Fibroblast of gingiva (primary cell): ENCODE measurements around the gene MAPK7.
"Not testable (repeated sequence)": the region's sequence is repeated elsewhere in the genome, so short reads cannot be mapped to it uniquely, and the experiment has no call there.

Source experiments
- DNase-seq: peaks from one replicate; pipeline ENCODE4 v3.0.0-alpha.2; 2011; ENCODE audit warnings: low read depth

MAPK7 gene

GRCh38 chr17:19343256-19343630, 35.1 kb upstream of the MAPK7 start:
- no peak for DNase-seq

- no peak for DNase-seq
Measured at GRCh38 chr17:19343671-19344151, 34.6 kb upstream of the MAPK7 start.

- DNase-seq = no peak
Measured at GRCh38 chr17:19344311-19345066, 33.8 kb upstream of the MAPK7 start.

GRCh38 chr17:19345067-19345460, 33.2 kb upstream of the MAPK7 start:
- no peak for DNase-seq

GRCh38 chr17:19345486-19346350, 32.6 kb upstream of the MAPK7 start:
- no peak for DNase-seq

- peak; percentile 74 for DNase-seq
Measured at GRCh38 chr17:19346351-19347255, 31.7 kb upstream of the MAPK7 start.

GRCh38 chr17:19347323-19348080, 30.8 kb upstream of the MAPK7 start:
- DNase-seq = no peak

- DNase-seq = no peak
Measured at GRCh38 chr17:19348081-19348650, 30.1 kb upstream of the MAPK7 start.

GRCh38 chr17:19348806-19349205, 29.5 kb upstream of the MAPK7 start:
- no peak for DNase-seq

GRCh38 chr17:19353401-19353800, 24.9 kb upstream of the MAPK7 start:
- not testable (repeated sequence) for DNase-seq

GRCh38 chr17:19354748-19355147, 23.6 kb upstream of the MAPK7 start:
- DNase-seq = no peak

- DNase-seq = no peak
Measured at GRCh38 chr17:19357351-19357750, 20.9 kb upstream of the MAPK7 start.

- DNase-seq = no peak
Measured at GRCh38 chr17:19357761-19358160, 20.5 kb upstream of the MAPK7 start.

- no peak for DNase-seq
Measured at GRCh38 chr17:19359151-19359550, 19.1 kb upstream of the MAPK7 start.

- no peak for DNase-seq
Measured at GRCh38 chr17:19359856-19360255, 18.4 kb upstream of the MAPK7 start.

- no peak for DNase-seq
Measured at GRCh38 chr17:19360772-19361171, 17.5 kb upstream of the MAPK7 start.

- DNase-seq = no peak
Measured at GRCh38 chr17:19361326-19361725, 17.0 kb upstream of the MAPK7 start.

GRCh38 chr17:19361944-19362276, 16.4 kb upstream of the MAPK7 start:
- no peak for DNase-seq

- DNase-seq = peak; percentile 91
Measured at GRCh38 chr17:19362277-19363113, 15.8 kb upstream of the MAPK7 start, which contains the start of gene B9D1. B9D1 (minus strand) TSS chr17:19362723; CDS start chr17:19362569, 154 bp downstream.

- DNase-seq = no peak
Measured at GRCh38 chr17:19363114-19363438, 15.2 kb upstream of the MAPK7 start.
